ENCODE results near the gene PCBP3. TPM values are rescaled to one million over a fixed set of nuclear protein-coding genes. Genes with fewer than 3 reads are reported as not detected.

Gene PCBP3
- total and polyA plus RNA-seq, 4 donors: 0.36 to 1.6 (median 0.42) TPM

- H3K27me3 ChIP-seq (ENCODE audit: control insufficient read depth in 4 of 4, insufficient read depth in 4 of 4, low read length in 3 of 4): peaks cover 0 to 5% (median 2%) of the 10 kb centered on the region in 4 donors
- WGBS: 78% methylated on average over 7 of the region's 7 CpGs
- H3K27ac ChIP-seq (ENCODE audit: low read depth in 1 of 2, low read length in 2 of 2): no peak overlapping the region
- no peak for DNase-seq (ENCODE audit: low spot score)
- no peaks in the 10 kb centered on the region for H3K9me3 ChIP-seq (ENCODE audit: control insufficient read depth in 4 of 4, low read length in 3 of 4)
- no peak overlapping the region for H3K4me3 ChIP-seq (ENCODE audit: low read depth in 1 of 3, low read length in 3 of 3)
- H3K9ac ChIP-seq (ENCODE audit: low read depth in 1 of 2, low read length in 2 of 2): no peak overlapping the region
- H3K4me1 ChIP-seq (ENCODE audit: control insufficient read depth in 4 of 4, insufficient read depth in 4 of 4, low read length in 3 of 4): peaks cover 10 to 27% (median 14%) of the 10 kb centered on the region in 4 donors
- H3K36me3 ChIP-seq (ENCODE audit: control insufficient read depth in 4 of 4, insufficient read depth in 3 of 4, low read depth in 1 of 4, low read length in 3 of 4): peaks cover 0 to 2% (median 1%) of the 10 kb centered on the region in 4 donors
- TF ChIP-seq MAX (IDR thresholded peaks at IDR 0.05) (no peak), FOXA2 (IDR thresholded peaks at IDR 0.05) (no peak), SP1 (IDR thresholded peaks at IDR 0.05) (no peak), JUND (IDR thresholded peaks at IDR 0.05) (no peak), RXRA (IDR thresholded peaks at IDR 0.05) (no peak), NR2F2 (IDR thresholded peaks at IDR 0.05) (no peak)
Measured at GRCh38 chr21:45979651-45980050, 336.1 kb downstream of the PCBP3 start.

GRCh38 chr21:45980271-45980670 is 336.7 kb downstream of the PCBP3 start:
- TF ChIP-seq NR2F2 (IDR thresholded peaks at IDR 0.05): no peak
- TF ChIP-seq RAD21 (IDR thresholded peaks at IDR 0.05): no peak
- no peak for TF ChIP-seq REST (IDR thresholded peaks at IDR 0.05)
- TF ChIP-seq HNF4G (IDR thresholded peaks at IDR 0.05): no peak
- TF ChIP-seq CTCF (IDR thresholded peaks at IDR 0.05; ENCODE audit: low read depth, low read length, missing input control): no peak
- no peak for TF ChIP-seq EGR1 (IDR thresholded peaks at IDR 0.05; ENCODE audit: low read depth in 2 of 2)
- TF ChIP-seq MAX (IDR thresholded peaks at IDR 0.05): no peak
- TF ChIP-seq JUND (IDR thresholded peaks at IDR 0.05): no peak
- TF ChIP-seq SP1 (IDR thresholded peaks at IDR 0.05): no peak
- no peak for TF ChIP-seq HNF4A (conservative IDR thresholded peaks at IDR 0.05)
- no peak for TF ChIP-seq YY1 (IDR thresholded peaks at IDR 0.05)
- no peak for TF ChIP-seq FOXA1 (IDR thresholded peaks at IDR 0.05)
- TF ChIP-seq GABPA (IDR thresholded peaks at IDR 0.05 in 1 of 2, conservative IDR thresholded peaks at IDR 0.05 in 1 of 2): no peak
- no peak for DNase-seq (ENCODE audit: low spot score)
- Histone ChIP-seq H3K9me3 (ENCODE audit: control insufficient read depth in 4 of 4, low read length in 3 of 4) (no peaks in the 10 kb centered on the region), H3K4me3 (ENCODE audit: low read depth in 1 of 3, low read length in 3 of 3) (no peak overlapping the region), H3K36me3 (ENCODE audit: control insufficient read depth in 4 of 4, insufficient read depth in 3 of 4, low read depth in 1 of 4, low read length in 3 of 4) (peaks cover 0 to 6% (median 2%) of the 10 kb centered on the region in 4 donors), H3K27me3 (ENCODE audit: control insufficient read depth in 4 of 4, insufficient read depth in 4 of 4, low read length in 3 of 4) (peaks cover 0 to 2% (median 0%) of the 10 kb centered on the region in 4 donors), H3K4me1 (ENCODE audit: control insufficient read depth in 4 of 4, insufficient read depth in 4 of 4, low read length in 3 of 4) (peaks cover 9 to 21% (median 14%) of the 10 kb centered on the region in 4 donors), H3K9ac (ENCODE audit: low read depth in 1 of 2, low read length in 2 of 2) (no peak overlapping the region), H3K27ac (ENCODE audit: low read depth in 1 of 2, low read length in 2 of 2) (no peak overlapping the region)
- WGBS: 71% methylated on average over 2 of the region's 2 CpGs
